Mesenchymal stem cell (in vitro differentiated cells and primary cell): Measurements from ENCODE around the gene CCNJL.
A peak's percentile ranks its signal among the peaks of the same experiment; 100 is the strongest.

ENCODE experiments used
- DNase-seq: peaks from one replicate; pipeline ENCODE4 v3.0.0-alpha.2; 2013
- H2AFZ ChIP-seq: one replicate; pipeline ENCODE4 v1.6.1; 2013; ENCODE audit warnings: low read depth, mild to moderate bottlenecking, control low read depth, inconsistent platforms, low read length, moderate library complexity
- H2AK5ac ChIP-seq: 2 replicates; pipeline ENCODE4 v1.6.1; 2013; ENCODE audit warnings: low read length, moderate library complexity, mild to moderate bottlenecking, inconsistent platforms; ENCODE audit not compliant: severe bottlenecking
- H2BK120ac ChIP-seq: one replicate; pipeline ENCODE4 v1.6.1; 2013; ENCODE audit warnings: low read depth, mild to moderate bottlenecking, inconsistent platforms, low read length, moderate library complexity
- H2BK12ac ChIP-seq, 2 experiments: one replicate each; pipeline ENCODE4 v1.6.1; 2013; ENCODE audit warnings: inconsistent platforms in 2 of 2, low read length in 2 of 2, mild to moderate bottlenecking in 2 of 2, moderate library complexity in 2 of 2, control low read depth in 1 of 2
- H2BK15ac ChIP-seq: one replicate; pipeline ENCODE4 v1.6.1; 2013; ENCODE audit warnings: mild to moderate bottlenecking, low read depth, inconsistent platforms; ENCODE audit not compliant: poor library complexity, severe bottlenecking
- H2BK5ac ChIP-seq: 2 replicates; pipeline ENCODE4 v1.6.1; 2013; ENCODE audit warnings: low read depth, mild to moderate bottlenecking, low read length, control low read depth, inconsistent platforms; ENCODE audit not compliant: poor library complexity, severe bottlenecking
- H3K14ac ChIP-seq, 2 experiments: one replicate each; pipeline ENCODE4 v1.6.1; 2013; ENCODE audit warnings: inconsistent platforms in 2 of 2, low read length in 2 of 2, control low read depth in 1 of 2, mild to moderate bottlenecking in 1 of 2, moderate library complexity in 1 of 2
- H3K18ac ChIP-seq, 2 experiments: one replicate each; pipeline ENCODE4 v1.6.1; 2013; ENCODE audit warnings: inconsistent platforms in 2 of 2, low read length in 2 of 2, control low read depth in 1 of 2, low read depth in 1 of 2, mild to moderate bottlenecking in 1 of 2
- H3K23ac ChIP-seq, 2 experiments: one replicate each; pipeline ENCODE4 v1.6.1; 2013; ENCODE audit warnings: inconsistent platforms in 2 of 2, low read length in 2 of 2, mild to moderate bottlenecking in 2 of 2, moderate library complexity in 2 of 2, control low read depth in 1 of 2
- H3K27ac ChIP-seq: 2 replicates; pipeline ENCODE4 v1.5.1; 2013; ENCODE audit warnings: mild to moderate bottlenecking, moderate library complexity, low read length, control low read depth, inconsistent platforms; ENCODE audit not compliant: poor library complexity, severe bottlenecking
- H3K27me3 ChIP-seq, 2 experiments: 2 replicates each; pipeline versions ENCODE4 v1.6.1 to v1.7.0; 2013; ENCODE audit warnings: low read length in 2 of 2, mild to moderate bottlenecking in 2 of 2, moderate library complexity in 2 of 2, control low read depth in 1 of 2, inconsistent platforms in 1 of 2; ENCODE audit not compliant: control insufficient read depth in 1 of 2, insufficient read depth in 1 of 2
- H3K36me3 ChIP-seq, 2 experiments: 2 replicates each; pipeline versions ENCODE4 v1.6.1 to v1.7.0; 2013; ENCODE audit warnings: low read length in 2 of 2, control low read depth in 1 of 2, inconsistent platforms in 1 of 2, low read depth in 1 of 2, mild to moderate bottlenecking in 1 of 2; ENCODE audit not compliant: insufficient read depth in 2 of 2, control insufficient read depth in 1 of 2
- H3K4ac ChIP-seq, 2 experiments: one replicate each; pipeline ENCODE4 v1.6.1; 2013; ENCODE audit warnings: inconsistent platforms in 2 of 2, low read length in 2 of 2, mild to moderate bottlenecking in 2 of 2, moderate library complexity in 2 of 2, control low read depth in 1 of 2, low read depth in 1 of 2
- H3K4me1 ChIP-seq: 2 replicates; pipeline ENCODE4 v1.6.1; 2013; ENCODE audit warnings: low read depth, low read length, control low read depth; ENCODE audit not compliant: control insufficient read depth, insufficient read depth
- H3K4me2 ChIP-seq: 2 replicates; pipeline ENCODE4 v1.6.1; 2013; ENCODE audit warnings: low read length, mild to moderate bottlenecking, inconsistent platforms; ENCODE audit not compliant: poor library complexity, severe bottlenecking
- H3K4me3 ChIP-seq, 2 experiments: 2 replicates each; pipeline versions ENCODE4 v1.5.1 to v1.7.0; 2013; ENCODE audit warnings: low read length in 2 of 2, mild to moderate bottlenecking in 2 of 2, control low read depth in 1 of 2, low read depth in 1 of 2; ENCODE audit not compliant: insufficient read depth in 1 of 2
- H3K79me1 ChIP-seq: replicated peaks from 2 replicates; pipeline ENCODE4 v1.6.1; 2013; ENCODE audit warnings: mild to moderate bottlenecking, control low read depth, low read length, inconsistent platforms; ENCODE audit not compliant: poor library complexity, severe bottlenecking
- H3K9ac ChIP-seq: 2 replicates; pipeline ENCODE4 v1.7.0; 2013; ENCODE audit warnings: mild to moderate bottlenecking, low read length, moderate library complexity
- H3K9me3 ChIP-seq: 2 replicates; pipeline ENCODE4 v1.7.0; 2013; ENCODE audit warnings: mild to moderate bottlenecking, low read length; ENCODE audit not compliant: control insufficient read depth
- H4K8ac ChIP-seq: one replicate; pipeline ENCODE4 v1.6.1; 2013; ENCODE audit warnings: inconsistent platforms, mild to moderate bottlenecking, low read length, moderate library complexity
- H4K91ac ChIP-seq: one replicate; pipeline ENCODE4 v1.6.1; 2013; ENCODE audit warnings: mild to moderate bottlenecking, low read length, inconsistent platforms
- WGBS: methylation state at CpG from one replicate; pipeline ENCODE4 v1.1.7; 2013; ENCODE audit warnings: mixed read lengths; 5-methylcytosine and 5-hydroxymethylcytosine counted together

Gene CCNJL

DNA sequence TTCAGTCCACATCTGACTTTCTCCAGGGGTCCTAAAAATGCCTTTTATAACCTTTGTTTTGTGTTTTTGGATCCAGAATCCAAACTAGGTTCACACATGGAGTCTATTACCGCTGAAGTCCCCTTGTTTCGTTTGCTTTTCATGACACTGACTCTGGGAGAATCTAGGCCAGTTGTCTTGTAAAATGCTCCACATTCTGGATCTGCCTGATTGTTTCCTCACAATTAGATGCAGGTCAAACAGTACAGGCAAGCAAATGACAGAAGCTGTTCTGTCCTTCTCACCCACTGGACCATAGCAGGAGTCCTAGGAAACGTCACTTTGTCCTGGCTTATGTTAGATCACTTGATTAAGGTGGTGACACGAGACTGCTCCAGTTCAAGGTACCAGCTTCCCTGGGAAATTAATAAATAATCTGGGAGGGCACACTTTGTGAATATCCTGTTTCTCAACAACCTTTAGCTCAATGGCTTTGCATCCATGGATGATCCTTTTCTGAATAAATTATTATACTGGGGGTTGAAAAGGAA, 49.0 kb downstream of the CCNJL start:
- no peak overlapping the region for H3K4ac ChIP-seq
- no peak overlapping the region for H2BK15ac ChIP-seq
- H2AFZ ChIP-seq, result no peak overlapping the region
- no peak overlapping the region for H3K9ac ChIP-seq
- no peak overlapping the region for H3K23ac ChIP-seq
- H2BK120ac ChIP-seq, result no peak overlapping the region
- no peak for DNase-seq
- H3K27me3 ChIP-seq, result peaks cover 0 to 31% of the 10 kb centered on the region in 2 experiments
- no peak overlapping the region for H2BK12ac ChIP-seq
- no peak overlapping the region for H3K14ac ChIP-seq
- peaks cover 15% of the 10 kb centered on the region for H3K79me1 ChIP-seq
- H4K8ac ChIP-seq, result no peak overlapping the region
- peaks cover 0 to 17% of the 10 kb centered on the region in 2 experiments for H3K36me3 ChIP-seq
- 73% methylated on average over 3 of the region's 4 CpGs for WGBS
- no peak overlapping the region for H4K91ac ChIP-seq
- no peak overlapping the region for H2BK5ac ChIP-seq
- peaks cover 22% of the 10 kb centered on the region for H3K4me1 ChIP-seq
- H3K4me2 ChIP-seq, result no peak overlapping the region
- no peaks in the 10 kb centered on the region for H3K9me3 ChIP-seq
- no peak overlapping the region for H3K4me3 ChIP-seq
- no peak overlapping the region for H3K27ac ChIP-seq
- H3K18ac ChIP-seq, result no peak overlapping the region
- no peak overlapping the region for H2AK5ac ChIP-seq

DNA sequence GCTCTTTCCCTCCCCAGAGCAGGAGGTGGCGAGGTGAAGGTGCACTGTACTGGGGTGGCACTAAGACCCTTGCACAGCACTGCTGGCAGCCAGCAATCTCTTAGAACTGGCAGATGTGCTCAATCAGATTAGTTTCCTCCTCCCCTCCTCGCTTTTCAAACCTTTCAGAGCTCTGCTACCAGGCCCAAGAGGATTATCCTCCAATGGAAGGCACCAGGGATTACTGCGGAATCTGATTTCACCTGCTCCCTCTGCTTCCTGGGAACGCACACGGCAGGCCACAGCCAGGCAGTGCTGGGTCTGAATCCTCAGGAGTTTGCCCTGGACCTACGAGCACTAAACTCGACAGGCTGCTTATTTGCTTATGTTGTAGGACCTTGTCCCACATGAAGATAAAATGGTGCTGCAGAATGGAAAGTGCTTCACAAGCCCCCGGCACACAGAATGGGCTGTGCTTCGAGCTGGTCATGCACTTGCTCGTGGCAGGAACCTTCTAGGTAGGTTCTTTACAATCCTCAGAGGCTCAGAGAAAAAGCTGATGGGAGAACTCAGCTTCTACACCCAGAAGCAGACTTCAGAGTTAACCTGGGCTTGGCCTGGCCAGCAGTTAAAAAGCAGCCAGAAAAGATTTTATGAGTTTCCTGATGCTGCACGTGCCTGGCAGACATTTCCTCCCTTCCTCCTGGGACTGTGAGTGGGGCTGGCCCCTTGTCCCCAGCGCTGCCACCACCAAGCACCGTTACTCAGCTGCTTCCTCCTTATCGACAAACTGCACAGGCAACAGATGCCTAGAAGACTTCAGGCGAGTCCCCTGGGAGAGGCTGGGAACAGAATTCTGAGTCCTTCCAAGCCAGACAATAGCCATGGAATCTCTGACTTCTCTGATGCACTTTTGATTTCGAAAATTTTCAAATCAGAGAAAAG, 50.0 kb downstream of the CCNJL start:
- Histone ChIP-seq H4K91ac (no peak overlapping the region), H3K14ac (no peak overlapping the region), H2BK120ac (no peak overlapping the region), H3K4me2 (no peak overlapping the region), H2BK15ac (no peak overlapping the region), H2BK5ac (no peak overlapping the region), H2AFZ (no peak overlapping the region), H3K9ac (no peak overlapping the region), H3K27ac (no peak overlapping the region), H3K4me1 (peaks cover 22% of the 10 kb centered on the region), H3K23ac (no peak overlapping the region), H4K8ac (no peak overlapping the region), H3K9me3 (no peaks in the 10 kb centered on the region), H3K27me3 (peaks cover 0 to 31% of the 10 kb centered on the region in 2 experiments), H3K4ac (no peak overlapping the region), H2BK12ac (no peak overlapping the region), H3K18ac (peak overlapping the region in 1 of 2 experiments; percentile 45), H2AK5ac (no peak overlapping the region), H3K79me1 (peaks cover 15% of the 10 kb centered on the region), H3K36me3 (peaks cover 0 to 13% of the 10 kb centered on the region in 2 experiments), H3K4me3 (no peak overlapping the region)
- WGBS, result 59% methylated on average over 15 of the region's 16 CpGs
- peak; percentile 30 for DNase-seq

DNA sequence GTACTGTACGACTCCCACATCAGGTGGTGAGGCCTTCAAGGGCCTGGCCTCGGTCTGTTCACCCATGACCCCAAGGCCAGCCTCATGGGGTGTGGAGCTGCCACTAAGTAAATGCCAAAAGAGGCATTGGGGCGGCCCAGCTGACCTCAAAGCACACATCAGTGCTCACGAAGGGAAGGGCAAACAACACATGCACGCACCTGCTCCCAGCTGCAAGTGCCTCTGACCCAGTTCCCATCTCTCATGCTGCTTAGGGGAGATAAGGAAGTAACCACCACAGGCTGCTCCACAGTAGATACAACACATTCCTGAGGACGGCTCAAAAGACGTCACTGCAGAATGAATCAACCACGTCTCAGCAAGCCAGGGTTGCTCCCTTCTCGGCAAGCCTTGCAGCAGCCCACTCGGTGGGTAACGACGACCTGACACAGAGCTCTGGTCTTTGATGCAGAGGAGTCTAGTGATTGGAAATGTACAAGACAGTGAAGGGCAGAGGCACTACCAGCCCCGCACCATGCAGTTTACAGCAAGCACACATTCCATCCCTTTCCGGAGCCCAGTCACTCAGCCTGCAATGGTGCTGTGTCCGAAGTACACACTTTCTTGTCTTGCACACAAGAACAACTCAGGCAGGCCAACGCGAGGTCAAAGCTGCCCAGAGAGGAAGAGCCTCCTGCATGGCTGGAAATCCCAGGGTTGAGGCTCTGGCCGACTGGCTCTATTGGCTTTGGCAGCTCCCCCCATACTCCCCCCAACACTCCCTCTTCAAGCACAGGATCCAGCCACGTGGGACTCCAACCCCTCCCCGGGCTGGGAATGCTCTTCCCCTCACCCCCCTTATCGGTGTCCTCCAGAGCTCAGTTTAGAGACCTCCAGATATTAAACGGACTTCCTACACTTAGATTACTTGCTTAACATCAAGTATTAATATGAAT, 51.2 kb downstream of the CCNJL start:
- Histone ChIP-seq H2BK12ac (peak overlapping the region in 1 of 2 experiments; percentile 52), H2AFZ (no peak overlapping the region), H4K8ac (peak overlapping the region; percentile 55), H3K9me3 (no peaks in the 10 kb centered on the region), H2BK120ac (no peak overlapping the region), H3K23ac (no peak overlapping the region), H3K14ac (peak overlapping the region in 1 of 2 experiments; percentile 26), H3K27me3 (peaks cover 0 to 31% of the 10 kb centered on the region in 2 experiments), H3K4ac (peak overlapping the region in 1 of 2 experiments; percentile 61), H3K4me3 (no peak overlapping the region), H3K18ac (peak overlapping the region; percentile 16 to 28), H3K79me1 (peaks cover 13% of the 10 kb centered on the region), H3K4me1 (peaks cover 22% of the 10 kb centered on the region), H4K91ac (peak overlapping the region; percentile 56), H2BK15ac (no peak overlapping the region), H2AK5ac (peak overlapping the region; percentile 69), H3K9ac (no peak overlapping the region), H3K4me2 (peak overlapping the region; percentile 37), H2BK5ac (no peak overlapping the region), H3K27ac (peak overlapping the region; percentile 28), H3K36me3 (peaks cover 0 to 12% of the 10 kb centered on the region in 2 experiments)
- peak; percentile 94 for DNase-seq
- 57% methylated on average over 21 of the region's 22 CpGs for WGBS
